Naive thymus-derived CD8-positive, alpha-beta T cell (primary cell): ENCODE data around the gene YIPF5. TPM values are rescaled to one million over a fixed set of nuclear protein-coding genes. Genes with fewer than 3 reads are reported as not detected.

Source experiments
- ATAC-seq, 2 donors: fragments of 150-1000 bp; cut with Tn5 transposase in 1 of 2; sonication (Bioruptor Pico), chemical (Tn5 transposase) in 1 of 2; 1 replicate in 1 of 2; 2 replicates in 1 of 2; pipeline ENCODE4 v1.10.0; 2021; ENCODE audit warnings: mild to moderate bottlenecking in 2 of 2, moderate library complexity in 2 of 2
- POLR2A ChIA-PET: fragments of 350-600 bp; sonication (Branson Sonifier 250); formaldehyde crosslinking; loops from one replicate; lab custom pipeline; 2021; ENCODE audit warnings: antibody characterized with exemption; lab: Charles Lee
- DNase-seq, 10 donors: peaks; one replicate each; pipeline versions ENCODE4 v3.0.0 to v3.0.0-alpha.2; 2020 to 2022
- H3K27ac Mint-ChIP-seq, 10 donors: one replicate each; pipeline ENCODE4 v1.8.0; 2020 to 2022; ENCODE audit warnings: mild to moderate bottlenecking in 10 of 10, mixed read lengths in 10 of 10, moderate library complexity in 4 of 10, inconsistent platforms in 1 of 10
- H3K27me3 Mint-ChIP-seq, 5 donors: one replicate each; pipeline ENCODE4 v1.8.0; 2021 to 2022; ENCODE audit warnings: mixed read lengths in 5 of 5
- H3K36me3 Mint-ChIP-seq, 3 donors: one replicate each; pipeline ENCODE4 v1.8.0; 2020 to 2022; ENCODE audit warnings: mixed read lengths in 3 of 3, mild to moderate bottlenecking in 2 of 3, inconsistent platforms in 1 of 3
- H3K4me1 Mint-ChIP-seq, 4 donors: one replicate each; pipeline ENCODE4 v1.8.0; 2021 to 2022; ENCODE audit warnings: mixed read lengths in 4 of 4
- H3K4me3 Mint-ChIP-seq, 10 donors: one replicate each; pipeline ENCODE4 v1.8.0; 2020 to 2022; ENCODE audit warnings: mild to moderate bottlenecking in 10 of 10, mixed read lengths in 10 of 10, moderate library complexity in 6 of 10, inconsistent platforms in 1 of 10
- H3K9me3 Mint-ChIP-seq, 9 donors: one replicate each; pipeline ENCODE4 v1.8.0; 2020 to 2022; ENCODE audit warnings: mixed read lengths in 9 of 9, mild to moderate bottlenecking in 3 of 9, inconsistent platforms in 1 of 9, moderate library complexity in 1 of 9
- polyA plus RNA-seq, 3 donors: library from polyadenylated mRNA; unstranded; fragments of 300-500 nt; fragmentation: Illumina TruSeq; gene quantifications; one replicate each; pipeline ENCODE4 v1.2.3, GENCODE V29; 2021
- total RNA-seq, 8 experiments: library from RNA in 2 of 8; stranded (reverse) in 2 of 8; gene quantifications; one replicate each; pipeline ENCODE4 v1.2.3 and lab custom pipeline; 2021 to 2026

The YIPF5 gene
- total and polyA plus RNA-seq, 5 experiments from 2014 or later = 37.1 to 62.2 (median 53.4) TPM

- Mint-ChIP-seq H3K4me3 (peak overlapping the region; percentile 89 to 98 (median 92)), H3K36me3 (peaks cover 0 to 35% (median 9%) of the 10 kb centered on the region in 3 donors), H3K4me1 (peaks cover 16 to 48% (median 42%) of the 10 kb centered on the region in 4 donors), H3K27ac (peak overlapping the region; percentile 90 to 99 (median 95)), H3K9me3 (no peaks in the 10 kb centered on the region), H3K27me3 (peaks cover 0 to 6% (median 1%) of the 10 kb centered on the region in 5 donors)
- POLR2A ChIA-PET = interaction anchor here (0.6 to 3.3 kb wide), 5 partner anchors 17 to 766 kb away, joined by 3 to 44 read pairs (median 17); partner anchors contain the start of gene NR3C1
- ATAC-seq (peak; percentile 1), DNase-seq (peak in 2 of 10 donors; percentile 4 to 6)
Observed at GRCh38 chr5:144169904-144170275, 569 bp downstream of the YIPF5 start.

GRCh38 chr5:144167998-144168397 is 2.5 kb downstream of the YIPF5 start:
- Mint-ChIP-seq H3K9me3 (no peaks in the 10 kb centered on the region), H3K4me3 (peak overlapping the region in 2 of 10 donors; percentile 22 to 94), H3K27me3 (no peaks in the 10 kb centered on the region), H3K27ac (peak overlapping the region in 2 of 10 donors; percentile 19 to 31), H3K4me1 (peaks cover 16 to 48% (median 42%) of the 10 kb centered on the region in 4 donors), H3K36me3 (peaks cover 0 to 52% (median 12%) of the 10 kb centered on the region in 3 donors)
- ATAC-seq = no peak
- POLR2A ChIA-PET = interaction anchor here (0.6 kb wide), 1 partner anchor 228 kb away, joined by 4 read pairs; no protein-coding TSS in a partner anchor
- no peak for DNase-seq

GRCh38 chr5:144166696-144167095 is 3.8 kb downstream of the YIPF5 start:
- H3K4me1 Mint-ChIP-seq = peaks cover 18 to 51% (median 42%) of the 10 kb centered on the region in 4 donors
- peak overlapping the region in 1 of 10 donors; percentile 5 for H3K4me3 Mint-ChIP-seq
- H3K9me3 Mint-ChIP-seq = no peaks in the 10 kb centered on the region
- no peaks in the 10 kb centered on the region for H3K27me3 Mint-ChIP-seq
- POLR2A ChIA-PET = no interaction called here
- H3K27ac Mint-ChIP-seq = peak overlapping the region in 1 of 10 donors; percentile 35
- H3K36me3 Mint-ChIP-seq = peaks cover 0 to 64% (median 17%) of the 10 kb centered on the region in 3 donors
- DNase-seq (no peak), ATAC-seq (no peak)

- Mint-ChIP-seq H3K27ac (peak overlapping the region in 3 of 10 donors; percentile 9 to 63 (median 58)), H3K4me1 (peaks cover 6 to 15% (median 8%) of the 10 kb centered on the region in 4 donors), H3K36me3 (peaks cover 0 to 84% (median 29%) of the 10 kb centered on the region in 3 donors), H3K9me3 (no peaks in the 10 kb centered on the region), H3K27me3 (no peaks in the 10 kb centered on the region), H3K4me3 (no peak overlapping the region)
- POLR2A ChIA-PET = no interaction called here
- DNase-seq (no peak), ATAC-seq (no peak)
Observed at GRCh38 chr5:144162686-144163085, 7.8 kb downstream of the YIPF5 start.

GRCh38 chr5:144156767-144157171 is 13.7 kb downstream of the YIPF5 start:
- Mint-ChIP-seq H3K4me3 (no peak overlapping the region), H3K27me3 (no peaks in the 10 kb centered on the region), H3K27ac (peak overlapping the region in 4 of 10 donors; percentile 6 to 76 (median 34)), H3K9me3 (no peaks in the 10 kb centered on the region), H3K4me1 (peaks cover 0 to 2% (median 0%) of the 10 kb centered on the region in 4 donors), H3K36me3 (peaks cover 0 to 36% (median 15%) of the 10 kb centered on the region in 3 donors)
- POLR2A ChIA-PET = no interaction called here
- ATAC-seq = no peak
- no peak for DNase-seq

- H3K36me3 Mint-ChIP-seq = peaks cover 0 to 2% (median 0%) of the 10 kb centered on the region in 3 donors
- POLR2A ChIA-PET = no interaction called here
- no peaks in the 10 kb centered on the region for H3K27me3 Mint-ChIP-seq
- H3K9me3 Mint-ChIP-seq = no peaks in the 10 kb centered on the region
- H3K4me3 Mint-ChIP-seq = no peak overlapping the region
- no peaks in the 10 kb centered on the region for H3K4me1 Mint-ChIP-seq
- H3K27ac Mint-ChIP-seq = peak overlapping the region in 1 of 10 donors; percentile 79
- no peak for ATAC-seq
- no peak for DNase-seq
Observed at GRCh38 chr5:144151026-144151425, 19.4 kb downstream of the YIPF5 start.

- H3K9me3 Mint-ChIP-seq = no peaks in the 10 kb centered on the region
- H3K36me3 Mint-ChIP-seq = no peaks in the 10 kb centered on the region
- no peak overlapping the region for H3K4me3 Mint-ChIP-seq
- no peak overlapping the region for H3K27ac Mint-ChIP-seq
- peaks cover 4 to 11% (median 8%) of the 10 kb centered on the region in 4 donors for H3K4me1 Mint-ChIP-seq
- no peak for DNase-seq
- H3K27me3 Mint-ChIP-seq = peaks cover 0 to 10% (median 7%) of the 10 kb centered on the region in 5 donors
- ATAC-seq = no peak
- POLR2A ChIA-PET = no interaction called here
Observed at GRCh38 chr5:144144956-144145751, 25.3 kb downstream of the YIPF5 start.

- ATAC-seq = no peak
- POLR2A ChIA-PET = no interaction called here
Observed at GRCh38 chr5:144143625-144144024, 26.8 kb downstream of the YIPF5 start.

GRCh38 chr5:144142824-144143162 is 27.7 kb downstream of the YIPF5 start:
- no peak for DNase-seq
- Mint-ChIP-seq H3K27me3 (peaks cover 8 to 13% (median 9%) of the 10 kb centered on the region in 5 donors), H3K9me3 (no peaks in the 10 kb centered on the region), H3K36me3 (no peaks in the 10 kb centered on the region), H3K27ac (no peak overlapping the region), H3K4me1 (peaks cover 4 to 11% (median 8%) of the 10 kb centered on the region in 4 donors), H3K4me3 (no peak overlapping the region)
- POLR2A ChIA-PET = no interaction called here
- no peak for ATAC-seq

More at GRCh38 chr5:144143625-144144024, 26.8 kb downstream of the YIPF5 start:
- no peak overlapping the region for H3K27ac Mint-ChIP-seq
- peaks cover 8 to 13% (median 9%) of the 10 kb centered on the region in 5 donors for H3K27me3 Mint-ChIP-seq
- no peaks in the 10 kb centered on the region for H3K9me3 Mint-ChIP-seq
- no peaks in the 10 kb centered on the region for H3K36me3 Mint-ChIP-seq
- DNase-seq = no peak
- no peak overlapping the region for H3K4me3 Mint-ChIP-seq
- peaks cover 4 to 11% (median 8%) of the 10 kb centered on the region in 4 donors for H3K4me1 Mint-ChIP-seq

- POLR2A ChIA-PET = no interaction called here
- peaks cover 4 to 11% (median 8%) of the 10 kb centered on the region in 4 donors for H3K4me1 Mint-ChIP-seq
- peak; percentile 81 to 92 for ATAC-seq
- H3K27me3 Mint-ChIP-seq = peaks cover 8 to 13% (median 9%) of the 10 kb centered on the region in 5 donors
- H3K27ac Mint-ChIP-seq = peak overlapping the region in 2 of 10 donors; percentile 41 to 63
- H3K36me3 Mint-ChIP-seq = no peaks in the 10 kb centered on the region
- no peak overlapping the region for H3K4me3 Mint-ChIP-seq
- H3K9me3 Mint-ChIP-seq = no peaks in the 10 kb centered on the region
- peak in 3 of 10 donors; percentile 12 to 24 (median 16) for DNase-seq
Observed at GRCh38 chr5:144142139-144142823, 28.2 kb downstream of the YIPF5 start.

GRCh38 chr5:144141585-144141984 is 28.9 kb downstream of the YIPF5 start:
- H3K4me3 Mint-ChIP-seq = no peak overlapping the region
- H3K4me1 Mint-ChIP-seq = peaks cover 4 to 11% (median 8%) of the 10 kb centered on the region in 4 donors
- POLR2A ChIA-PET = no interaction called here
- peak overlapping the region in 2 of 10 donors; percentile 9 to 64 for H3K27ac Mint-ChIP-seq
- H3K9me3 Mint-ChIP-seq = no peaks in the 10 kb centered on the region
- ATAC-seq (no peak), DNase-seq (no peak)
- H3K36me3 Mint-ChIP-seq = no peaks in the 10 kb centered on the region
- H3K27me3 Mint-ChIP-seq = peaks cover 8 to 13% (median 9%) of the 10 kb centered on the region in 5 donors

- POLR2A ChIA-PET = no interaction called here
- ATAC-seq (no peak), DNase-seq (no peak)
- no peak overlapping the region for H3K27ac Mint-ChIP-seq
- H3K9me3 Mint-ChIP-seq = no peaks in the 10 kb centered on the region
- H3K36me3 Mint-ChIP-seq = no peaks in the 10 kb centered on the region
- H3K4me3 Mint-ChIP-seq = no peak overlapping the region
- H3K4me1 Mint-ChIP-seq = peaks cover 4 to 11% (median 8%) of the 10 kb centered on the region in 4 donors
- peaks cover 8 to 11% (median 10%) of the 10 kb centered on the region in 5 donors for H3K27me3 Mint-ChIP-seq
Observed at GRCh38 chr5:144139586-144139985, 30.9 kb downstream of the YIPF5 start.
